ENCODE measurements around the gene ANKRD52. TPM values are rescaled to one million over a fixed set of nuclear protein-coding genes. Genes with fewer than 3 reads are reported as not detected.

The ANKRD52 gene
- total and polyA plus RNA-seq, 2 of the 8 experiments (the other 6 are each of a cell fraction or from before 2014, with no cell fraction given): 14.0 to 36.3 TPM

GRCh38 chr12:56297400-56297799 is 39.2 kb upstream of the ANKRD52 start:
- H2BK5ac ChIP-seq (ENCODE audit: low read depth, low read length): no peak overlapping the region
- no peak for DNase-seq (ENCODE audit: low read depth in 1 of 2, low spot score in 2 of 2)
- peaks cover 3% of the 10 kb centered on the region; the same call in 1 of the 2 replicates for H3K23me2 ChIP-seq (ENCODE audit: low read depth, low read length)
- no peak overlapping the region for H2BK15ac ChIP-seq (ENCODE audit: low read length)
- ChIA-PET POLR2A (ENCODE audit: partially characterized antibody) (interaction anchor here (0.7 to 1.7 kb wide), 7 partner anchors 23 to 180 kb away, joined by 3 to 5 read pairs (median 3); partner anchors contain the start of genes MYL6, PAN2, RNF41 and ZC3H10), CTCF (ENCODE audit: partially characterized antibody) (interaction anchor here (1.0 to 1.9 kb wide), 5 partner anchors 29 to 129 kb away, joined by 3 to 5 read pairs (median 3); no protein-coding TSS in a partner anchor)
- no peaks in the 10 kb centered on the region for H3K27me3 ChIP-seq (replicated peaks in 1 of 4; ENCODE audit: control insufficient read depth in 3 of 4, extremely low read depth in 1 of 4, insufficient read depth in 3 of 4, low read length in 3 of 4)
- H2AK5ac ChIP-seq (ENCODE audit: low read depth, low read length): no peak overlapping the region
- H3K56ac ChIP-seq (replicated peaks; ENCODE audit: insufficient read length, low read depth, low read length): no peak overlapping the region
- H3K4ac ChIP-seq (replicated peaks; ENCODE audit: insufficient read length, low read depth, low read length): no peak overlapping the region
- TF ChIP-seq MAX (IDR thresholded peaks at IDR 0.05) (no peak), RFX5 (IDR thresholded peaks at IDR 0.05; ENCODE audit: borderline replicate concordance, low read depth, low read length) (no peak), FOSL1 (IDR thresholded peaks at IDR 0.05; ENCODE audit: insufficient read depth, low read depth, low read length) (no peak), ATF3 (IDR thresholded peaks at IDR 0.05; ENCODE audit: insufficient read depth, low read depth, low read length) (no peak), EP300 (IDR thresholded peaks at IDR 0.05; ENCODE audit: borderline replicate concordance in 1 of 2, low read depth in 2 of 2, low read length in 2 of 2) (no peak), BACH1 (IDR thresholded peaks at IDR 0.05; ENCODE audit: low read length) (no peak), EGR1 (IDR thresholded peaks at IDR 0.05; ENCODE audit: borderline replicate concordance, low read depth, low read length) (no peak), SIX5 (IDR thresholded peaks at IDR 0.05; ENCODE audit: low read depth, low read length) (no peak), CEBPB (IDR thresholded peaks at IDR 0.05; ENCODE audit: low read depth, low read length) (no peak)
- peaks cover 0 to 9% (median 2%) of the 10 kb centered on the region in 4 experiments; a peak in 4 of 7 replicates for H3K4me1 ChIP-seq (replicated peaks in 1 of 4; ENCODE audit: control insufficient read depth in 3 of 4, insufficient read depth in 4 of 4, low read length in 3 of 4)
- H3K18ac ChIP-seq (ENCODE audit: extremely low read depth, low read length): no peak overlapping the region
- H3K36me3 ChIP-seq (ENCODE audit: control insufficient read depth in 2 of 4, insufficient read depth in 4 of 4, low read length in 3 of 4): peaks cover 0 to 9% (median 1%) of the 10 kb centered on the region in 4 experiments; a peak in 3 of 8 replicates
- no peak overlapping the region for H3K14ac ChIP-seq (ENCODE audit: insufficient read length)
- H3K4me3 ChIP-seq (ENCODE audit: extremely low read depth in 1 of 4, insufficient read depth in 2 of 4, low read depth in 3 of 4, low read length in 4 of 4): no peak overlapping the region
- no peak overlapping the region for H4K5ac ChIP-seq (ENCODE audit: insufficient read length, low read depth, low read length)
- H2BK120ac ChIP-seq (replicated peaks; ENCODE audit: low read depth, low read length): no peak overlapping the region
- H3K9me3 ChIP-seq (ENCODE audit: insufficient read depth in 2 of 2, low read depth in 1 of 2, low read length in 1 of 2): no peaks in the 10 kb centered on the region
- WGBS, 2 experiments (ENCODE audit: extremely low coverage in 1 of 2, insufficient coverage in 1 of 2, insufficient read length in 1 of 2, insufficient replicate concordance in 2 of 2, low coverage in 1 of 2, low lambda C conversion rate in 2 of 2, missing lambda C conversion rate in 1 of 2): 93% methylated on average over 8 of the region's 8 CpGs; no CpG with 5 or more reads in 1 of the 2 experiments
- H3K79me2 ChIP-seq (ENCODE audit: control insufficient read depth in 1 of 2, insufficient read depth in 2 of 2, low read length in 2 of 2): peaks cover 12 to 51% of the 10 kb centered on the region in 2 experiments
- H3K79me1 ChIP-seq (ENCODE audit: low read depth, low read length): no peaks in the 10 kb centered on the region
- H4K8ac ChIP-seq (ENCODE audit: extremely low read depth, insufficient read depth, low read length): no peak overlapping the region
- peaks cover 0 to 5% of the 10 kb centered on the region in 2 experiments for H4K20me1 ChIP-seq (replicated peaks in 1 of 2; ENCODE audit: control insufficient read depth in 1 of 2, insufficient read depth in 2 of 2, low read length in 2 of 2)
- H2BK20ac ChIP-seq (ENCODE audit: low read length): no peak overlapping the region
- H2BK12ac ChIP-seq (ENCODE audit: low read depth, low read length): no peak overlapping the region
- no peak overlapping the region for H2AFZ ChIP-seq (ENCODE audit: low read length)
- H3K27ac ChIP-seq (ENCODE audit: low read depth, low read length): no peak overlapping the region
- H3K9ac ChIP-seq (replicated peaks in 1 of 4; ENCODE audit: extremely low read depth in 1 of 4, low read depth in 3 of 4, low read length in 3 of 4): no peak overlapping the region
- H3K4me2 ChIP-seq (ENCODE audit: insufficient read depth in 1 of 2, low read depth in 2 of 2, low read length in 2 of 2): no peak overlapping the region
- FAIRE-seq: no peak
- no peak overlapping the region for H4K91ac ChIP-seq (replicated peaks; ENCODE audit: insufficient read length, low read length)
- H3K23ac ChIP-seq (ENCODE audit: insufficient read length): no peak overlapping the region

Data from H1 (cell line).